Muscle of back (tissue), 11 donors: Measurements from ENCODE around the gene NUP153. TPM values are rescaled to one million over a fixed set of nuclear protein-coding genes. Genes with fewer than 3 reads are reported as not detected.

Experiments used
- DNase-seq, 3 donors: peaks; one replicate each; pipeline versions ENCODE4 v3.0.0 to v3.0.0-alpha.2; 2013
- polyA plus RNA-seq, 10 donors: library from polyadenylated mRNA; unstranded; fragments of 120-200 nt; gene quantifications; one replicate each; pipeline ENCODE4 v1.2.1, GENCODE V29; 2013; ENCODE audit not compliant: insufficient read length in 10 of 10

The NUP153 gene
- polyA plus RNA-seq, 10 donors: 27.7 to 38.8 (median 33.6) TPM

GRCh38 chr6:17666646-17667045 is 40.1 kb downstream of the NUP153 start:
- DNase-seq: peak in 1 of 3 donors; percentile 9

GRCh38 chr6:17665132-17665531 is 41.6 kb downstream of the NUP153 start:
- DNase-seq: no peak

- DNase-seq: no peak
These were observed 43.5 kb downstream of the NUP153 start for GRCh38 chr6:17663226-17663625.

- no peak for DNase-seq
These were observed 44.1 kb downstream of the NUP153 start for GRCh38 chr6:17662585-17662984.

- DNase-seq: no peak
These were observed 50.1 kb downstream of the NUP153 start for GRCh38 chr6:17656644-17657043.

GRCh38 chr6:17656092-17656491 is 50.6 kb downstream of the NUP153 start:
- DNase-seq: peak in 1 of 3 donors; percentile 22

- DNase-seq: no peak
These were observed 53.4 kb downstream of the NUP153 start for GRCh38 chr6:17653198-17653882.

GRCh38 chr6:17650656-17651309 is 55.9 kb downstream of the NUP153 start:
- peak in 1 of 3 donors; percentile 26 for DNase-seq

GRCh38 chr6:17648745-17649144 is 58.0 kb downstream of the NUP153 start:
- DNase-seq: no peak

GRCh38 chr6:17640477-17640917 is 66.2 kb downstream of the NUP153 start:
- DNase-seq: no peak

GRCh38 chr6:17638212-17638715 is 68.5 kb downstream of the NUP153 start:
- no peak for DNase-seq

GRCh38 chr6:17635568-17635967 is 71.2 kb downstream of the NUP153 start:
- no peak for DNase-seq

- DNase-seq: no peak
These were observed 73.1 kb downstream of the NUP153 start for GRCh38 chr6:17633465-17634188.

GRCh38 chr6:17632934-17633333 is 73.8 kb downstream of the NUP153 start:
- no peak for DNase-seq

GRCh38 chr6:17630511-17631073 is 76.1 kb downstream of the NUP153 start:
- DNase-seq: no peak

- no peak for DNase-seq
These were observed 76.8 kb downstream of the NUP153 start for GRCh38 chr6:17629824-17630510.

GRCh38 chr6:17628873-17629272 is 77.9 kb downstream of the NUP153 start:
- DNase-seq: no peak

- DNase-seq: no peak
These were observed 82.3 kb downstream of the NUP153 start for GRCh38 chr6:17624396-17624795.

GRCh38 chr6:17622144-17622543 is 84.6 kb downstream of the NUP153 start:
- DNase-seq: no peak

- no peak for DNase-seq
These were observed 85.7 kb downstream of the NUP153 start for GRCh38 chr6:17621003-17621402.

- DNase-seq: no peak
These were observed 90.9 kb downstream of the NUP153 start for GRCh38 chr6:17615794-17616193.

GRCh38 chr6:17612048-17612447 is 94.7 kb downstream of the NUP153 start:
- DNase-seq: no peak
